Calu3 (cell line): ENCODE data around the gene OPRM1. TPM values are rescaled to one million over a fixed set of nuclear protein-coding genes. Genes with fewer than 3 reads are reported as not detected.

Experiments used
- BruUV-seq: library from RNA; stranded (reverse); fragments of 400-500 nt; replicated peaks from 2 replicates; lab custom pipeline; 2021; lab: Mats Ljungman, UMichigan
- CTCF ChIA-PET: fragments of 300-600 bp; sonication (Branson Sonifier 250); formaldehyde crosslinking; loops from one replicate; lab custom pipeline; 2022; ENCODE audit warnings: antibody characterized with exemption; lab: Charles Lee
- DNase-seq: peaks from one replicate; pipeline ENCODE4 v3.0.0; 2022
- H3K27ac Mint-ChIP-seq: one replicate; pipeline ENCODE4 v1.8.0; 2022; ENCODE audit warnings: mixed read lengths; ENCODE audit not compliant: unreplicated experiment
- H3K27me3 Mint-ChIP-seq: one replicate; pipeline ENCODE4 v1.8.0; 2022; ENCODE audit warnings: mixed read lengths; ENCODE audit not compliant: unreplicated experiment
- H3K36me3 Mint-ChIP-seq: one replicate; pipeline ENCODE4 v1.8.0; 2022; ENCODE audit warnings: mild to moderate bottlenecking, moderate library complexity, mixed read lengths; ENCODE audit not compliant: insufficient read depth, unreplicated experiment
- H3K4me1 Mint-ChIP-seq: one replicate; pipeline ENCODE4 v1.8.0; 2022; ENCODE audit warnings: mild to moderate bottlenecking, low read depth, mixed read lengths; ENCODE audit not compliant: unreplicated experiment
- H3K4me3 Mint-ChIP-seq: one replicate; pipeline ENCODE4 v1.8.0; 2022; ENCODE audit warnings: mild to moderate bottlenecking, low read depth, moderate library complexity, mixed read lengths; ENCODE audit not compliant: unreplicated experiment
- H3K9me3 Mint-ChIP-seq: one replicate; pipeline ENCODE4 v1.8.0; 2022; ENCODE audit warnings: low read depth, mixed read lengths; ENCODE audit not compliant: unreplicated experiment
- intact Hi-C: fragments of 100-400 bp; cut with micrococcal nuclease; formaldehyde crosslinking; loops from one replicate; pipeline ENCODE4 v1.10.0; 2022; ENCODE audit not compliant: unreplicated experiment
- total RNA-seq: library from RNA; stranded (reverse); gene quantifications from 2 replicates; pipeline ENCODE4 v1.2.3, GENCODE V29; 2022
- TF ChIP-seq, protein P1 (sequence below): fragments of 200-600 bp; IDR thresholded peaks from one replicate; pipeline ENCODE4 v1.8.0; 2022; ENCODE audit warnings: antibody characterized with exemption; ENCODE audit not compliant: unreplicated experiment

Gene OPRM1
- total RNA-seq, 1 experiment from 2014 or later = not detected

DNA sequence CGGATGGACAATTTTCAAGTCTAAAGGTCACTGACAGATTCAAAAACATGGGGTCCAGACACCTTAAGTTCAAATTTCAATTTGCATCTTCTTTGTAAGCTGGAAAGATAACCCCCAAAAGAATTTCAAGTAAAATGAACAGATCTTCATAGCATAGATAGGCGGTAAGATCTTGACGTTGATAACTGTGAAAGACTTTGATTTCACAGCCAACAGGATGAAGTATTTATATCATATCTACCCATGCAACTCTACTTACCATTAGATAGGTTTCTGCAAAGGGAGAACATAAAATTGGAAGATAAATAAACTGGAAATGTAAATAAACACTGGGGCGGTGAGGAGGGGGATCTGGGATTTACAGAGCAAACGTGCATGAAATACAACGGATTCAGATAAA, 179.7 kb downstream of the OPRM1 start:
- H3K9me3 Mint-ChIP-seq = no peaks in the 10 kb centered on the region
- peaks cover 17% of the 10 kb centered on the region for H3K27me3 Mint-ChIP-seq
- CTCF ChIA-PET = no interaction called here
- no peak overlapping the region for H3K27ac Mint-ChIP-seq
- no peak for DNase-seq
- no peaks in the 10 kb centered on the region for H3K36me3 Mint-ChIP-seq
- H3K4me3 Mint-ChIP-seq = no peak overlapping the region
- no TSS peak for BruUV-seq
- no peaks in the 10 kb centered on the region for H3K4me1 Mint-ChIP-seq
- TF ChIP-seq, protein P1, sequence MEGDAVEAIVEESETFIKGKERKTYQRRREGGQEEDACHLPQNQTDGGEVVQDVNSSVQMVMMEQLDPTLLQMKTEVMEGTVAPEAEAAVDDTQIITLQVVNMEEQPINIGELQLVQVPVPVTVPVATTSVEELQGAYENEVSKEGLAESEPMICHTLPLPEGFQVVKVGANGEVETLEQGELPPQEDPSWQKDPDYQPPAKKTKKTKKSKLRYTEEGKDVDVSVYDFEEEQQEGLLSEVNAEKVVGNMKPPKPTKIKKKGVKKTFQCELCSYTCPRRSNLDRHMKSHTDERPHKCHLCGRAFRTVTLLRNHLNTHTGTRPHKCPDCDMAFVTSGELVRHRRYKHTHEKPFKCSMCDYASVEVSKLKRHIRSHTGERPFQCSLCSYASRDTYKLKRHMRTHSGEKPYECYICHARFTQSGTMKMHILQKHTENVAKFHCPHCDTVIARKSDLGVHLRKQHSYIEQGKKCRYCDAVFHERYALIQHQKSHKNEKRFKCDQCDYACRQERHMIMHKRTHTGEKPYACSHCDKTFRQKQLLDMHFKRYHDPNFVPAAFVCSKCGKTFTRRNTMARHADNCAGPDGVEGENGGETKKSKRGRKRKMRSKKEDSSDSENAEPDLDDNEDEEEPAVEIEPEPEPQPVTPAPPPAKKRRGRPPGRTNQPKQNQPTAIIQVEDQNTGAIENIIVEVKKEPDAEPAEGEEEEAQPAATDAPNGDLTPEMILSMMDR = no peak
- intact Hi-C loops = no loop called here

DNA sequence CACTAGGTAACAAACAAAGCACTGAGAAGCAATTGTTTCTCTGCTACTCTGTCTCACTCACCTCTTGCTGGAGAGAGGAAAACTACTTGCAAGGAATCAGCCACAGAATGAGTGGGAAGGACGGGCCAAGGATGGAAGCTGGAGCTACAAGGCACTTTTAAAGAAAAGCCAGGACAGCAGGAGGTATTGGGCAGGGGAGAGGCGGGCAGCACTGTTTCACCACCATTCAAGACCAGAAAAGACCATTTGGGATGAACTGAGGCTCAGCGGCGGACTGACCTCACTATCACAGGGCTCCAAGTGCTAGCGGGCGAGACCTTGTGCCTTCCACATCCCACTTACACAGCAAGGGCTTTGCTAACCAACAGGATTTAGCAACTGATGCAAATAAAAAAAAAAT, 180.2 kb downstream of the OPRM1 start:
- DNase-seq = no peak
- CTCF ChIA-PET = no interaction called here
- Mint-ChIP-seq H3K4me1 (no peaks in the 10 kb centered on the region), H3K9me3 (no peaks in the 10 kb centered on the region), H3K27me3 (peaks cover 17% of the 10 kb centered on the region), H3K4me3 (no peak overlapping the region), H3K36me3 (no peaks in the 10 kb centered on the region), H3K27ac (no peak overlapping the region)
- no TSS peak for BruUV-seq
- intact Hi-C loops = no loop called here
- TF ChIP-seq, protein P1 = no peak

DNA sequence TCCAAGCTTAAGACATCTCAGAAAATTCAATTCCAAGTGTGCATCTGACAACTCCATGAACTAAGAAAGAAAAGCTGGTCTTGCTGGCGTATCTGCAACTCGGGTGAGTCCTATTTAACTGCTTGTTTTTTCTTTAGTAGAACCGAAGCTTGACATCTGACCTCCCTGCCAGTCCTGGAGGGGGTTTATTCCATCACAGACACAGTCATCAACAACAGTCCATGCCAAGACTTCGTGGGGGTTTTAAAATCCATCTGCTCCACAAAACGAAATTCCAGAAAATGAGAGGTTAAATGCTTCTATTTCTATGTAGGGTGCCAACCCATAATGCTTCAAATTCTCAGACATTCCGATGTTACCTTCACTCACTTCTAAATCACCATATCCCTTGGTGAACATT, 183.7 kb downstream of the OPRM1 start:
- DNase-seq = no peak
- no peak overlapping the region for H3K27ac Mint-ChIP-seq
- H3K9me3 Mint-ChIP-seq = no peaks in the 10 kb centered on the region
- no peaks in the 10 kb centered on the region for H3K36me3 Mint-ChIP-seq
- H3K4me1 Mint-ChIP-seq = no peaks in the 10 kb centered on the region
- TF ChIP-seq, protein P1 = no peak
- no TSS peak for BruUV-seq
- intact Hi-C loops = no loop called here
- no peak overlapping the region for H3K4me3 Mint-ChIP-seq
- H3K27me3 Mint-ChIP-seq = peaks cover 29% of the 10 kb centered on the region
- CTCF ChIA-PET = no interaction called here

DNA sequence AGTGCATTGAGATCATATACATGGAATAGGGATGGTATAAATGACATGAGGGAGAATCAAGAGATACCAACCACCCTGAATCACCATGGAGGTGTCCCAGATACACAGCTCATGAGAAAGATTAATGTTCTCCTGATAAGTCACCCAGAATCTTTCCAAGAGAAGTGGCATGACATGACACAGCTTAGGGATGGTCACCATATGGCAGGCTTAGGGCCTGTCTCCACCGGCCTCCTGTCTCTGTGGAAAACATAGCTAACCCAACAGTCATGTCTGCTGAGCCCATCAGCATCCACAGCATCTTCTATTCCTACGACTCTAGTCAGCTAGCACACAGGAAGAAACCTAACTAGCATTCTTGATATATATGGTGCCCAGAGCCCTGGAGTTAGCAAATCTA, 184.3 kb downstream of the OPRM1 start:
- no peak for DNase-seq
- Mint-ChIP-seq H3K27ac (no peak overlapping the region), H3K36me3 (no peaks in the 10 kb centered on the region), H3K4me1 (no peaks in the 10 kb centered on the region), H3K4me3 (no peak overlapping the region), H3K27me3 (peaks cover 29% of the 10 kb centered on the region), H3K9me3 (no peaks in the 10 kb centered on the region)
- intact Hi-C loops = no loop called here
- TF ChIP-seq, protein P1 = no peak
- CTCF ChIA-PET = no interaction called here
- BruUV-seq = no TSS peak

DNA sequence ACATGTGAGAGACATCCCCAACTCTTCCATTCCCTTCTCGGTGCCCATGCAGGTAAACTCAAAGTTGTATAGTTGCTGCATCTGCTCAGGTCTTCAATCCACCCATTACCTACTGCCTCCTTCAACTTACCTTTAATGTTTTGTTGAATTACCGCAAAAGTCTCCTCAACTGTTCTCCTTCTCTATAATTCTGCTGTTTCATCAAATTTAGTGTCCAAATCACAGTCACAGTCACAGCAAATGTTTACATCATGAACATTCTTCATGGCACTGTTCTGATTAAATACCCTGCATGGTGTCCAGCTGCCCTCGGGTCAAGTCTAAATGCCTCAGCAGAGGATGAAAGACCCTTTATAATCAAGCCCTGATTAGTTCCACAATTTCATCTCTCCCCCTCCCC, 187.4 kb downstream of the OPRM1 start:
- CTCF ChIA-PET = no interaction called here
- TF ChIP-seq, protein P1 = no peak
- no peak overlapping the region for H3K4me3 Mint-ChIP-seq

More for the DNA sequence above, 187.4 kb downstream of the OPRM1 start:
- Mint-ChIP-seq H3K36me3 (no peaks in the 10 kb centered on the region), H3K27ac (no peak overlapping the region), H3K9me3 (no peaks in the 10 kb centered on the region), H3K4me1 (no peaks in the 10 kb centered on the region), H3K27me3 (peaks cover 12% of the 10 kb centered on the region)
- no peak for DNase-seq
- BruUV-seq = no TSS peak
- intact Hi-C loops = no loop called here
